ENCODE results near the gene HEPHL1. TPM values are rescaled to one million over a fixed set of nuclear protein-coding genes. Genes with fewer than 3 reads are reported as not detected.

HEPHL1 gene
- total RNA-seq, 1 donor from 2014 or later, result not detected

GRCh38 chr11:94028436-94028835 is 7.3 kb downstream of the HEPHL1 start:
- TF ChIP-seq, protein P1, sequence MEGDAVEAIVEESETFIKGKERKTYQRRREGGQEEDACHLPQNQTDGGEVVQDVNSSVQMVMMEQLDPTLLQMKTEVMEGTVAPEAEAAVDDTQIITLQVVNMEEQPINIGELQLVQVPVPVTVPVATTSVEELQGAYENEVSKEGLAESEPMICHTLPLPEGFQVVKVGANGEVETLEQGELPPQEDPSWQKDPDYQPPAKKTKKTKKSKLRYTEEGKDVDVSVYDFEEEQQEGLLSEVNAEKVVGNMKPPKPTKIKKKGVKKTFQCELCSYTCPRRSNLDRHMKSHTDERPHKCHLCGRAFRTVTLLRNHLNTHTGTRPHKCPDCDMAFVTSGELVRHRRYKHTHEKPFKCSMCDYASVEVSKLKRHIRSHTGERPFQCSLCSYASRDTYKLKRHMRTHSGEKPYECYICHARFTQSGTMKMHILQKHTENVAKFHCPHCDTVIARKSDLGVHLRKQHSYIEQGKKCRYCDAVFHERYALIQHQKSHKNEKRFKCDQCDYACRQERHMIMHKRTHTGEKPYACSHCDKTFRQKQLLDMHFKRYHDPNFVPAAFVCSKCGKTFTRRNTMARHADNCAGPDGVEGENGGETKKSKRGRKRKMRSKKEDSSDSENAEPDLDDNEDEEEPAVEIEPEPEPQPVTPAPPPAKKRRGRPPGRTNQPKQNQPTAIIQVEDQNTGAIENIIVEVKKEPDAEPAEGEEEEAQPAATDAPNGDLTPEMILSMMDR (IDR thresholded peaks at IDR 0.05), result no peak
- no peaks in the 10 kb centered on the region for H3K4me1 Mint-ChIP-seq (ENCODE audit: low read depth)
- no peaks in the 10 kb centered on the region for H3K36me3 Mint-ChIP-seq (ENCODE audit: low read depth)
- H3K27me3 Mint-ChIP-seq (ENCODE audit: low read depth), result no peaks in the 10 kb centered on the region
- H3K9me3 Mint-ChIP-seq (ENCODE audit: low read depth), result peaks cover 14% of the 10 kb centered on the region
- no peak overlapping the region for H3K4me3 Mint-ChIP-seq (ENCODE audit: unreplicated experiment)
- DNase-seq (ENCODE audit: low spot score), result no peak
- no peak overlapping the region for H3K27ac Mint-ChIP-seq (ENCODE audit: unreplicated experiment)

DNA sequence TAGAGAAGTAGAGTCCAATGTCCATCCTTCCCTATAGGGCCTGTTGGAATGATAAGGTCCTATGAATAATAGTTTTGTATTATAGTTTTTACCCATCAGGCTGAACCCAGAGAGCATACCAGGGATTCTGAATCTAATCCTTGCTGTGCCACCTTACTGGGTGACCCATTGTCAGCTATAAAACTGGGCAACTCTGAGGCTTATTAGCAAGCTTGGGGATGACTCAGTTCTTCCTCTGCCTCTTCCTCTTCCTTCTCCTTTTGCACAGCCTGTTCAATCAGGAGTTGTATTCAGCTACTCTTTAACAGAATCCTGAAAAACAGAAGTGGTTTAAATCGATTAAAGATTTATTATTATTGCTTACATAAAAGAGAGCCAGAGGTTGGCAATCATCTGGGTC is 8.9 kb downstream of the HEPHL1 start:
- TF ChIP-seq, protein P1 (IDR thresholded peaks at IDR 0.05), result no peak
- Mint-ChIP-seq H3K9me3 (ENCODE audit: low read depth) (peaks cover 14% of the 10 kb centered on the region), H3K27me3 (ENCODE audit: low read depth) (no peaks in the 10 kb centered on the region), H3K27ac (ENCODE audit: unreplicated experiment) (no peak overlapping the region), H3K4me1 (ENCODE audit: low read depth) (no peaks in the 10 kb centered on the region), H3K36me3 (ENCODE audit: low read depth) (no peaks in the 10 kb centered on the region), H3K4me3 (ENCODE audit: unreplicated experiment) (no peak overlapping the region)
- no peak for DNase-seq (ENCODE audit: low spot score)

- Mint-ChIP-seq H3K27me3 (ENCODE audit: low read depth) (no peaks in the 10 kb centered on the region), H3K4me1 (ENCODE audit: low read depth) (no peaks in the 10 kb centered on the region), H3K4me3 (ENCODE audit: unreplicated experiment) (no peak overlapping the region), H3K36me3 (ENCODE audit: low read depth) (no peaks in the 10 kb centered on the region), H3K27ac (ENCODE audit: unreplicated experiment) (no peak overlapping the region), H3K9me3 (ENCODE audit: low read depth) (peaks cover 11% of the 10 kb centered on the region)
- DNase-seq (ENCODE audit: low spot score), result no peak
- TF ChIP-seq, protein P1 (IDR thresholded peaks at IDR 0.05), result no peak
Measured at GRCh38 chr11:94031625-94032024, 10.5 kb downstream of the HEPHL1 start.

DNA sequence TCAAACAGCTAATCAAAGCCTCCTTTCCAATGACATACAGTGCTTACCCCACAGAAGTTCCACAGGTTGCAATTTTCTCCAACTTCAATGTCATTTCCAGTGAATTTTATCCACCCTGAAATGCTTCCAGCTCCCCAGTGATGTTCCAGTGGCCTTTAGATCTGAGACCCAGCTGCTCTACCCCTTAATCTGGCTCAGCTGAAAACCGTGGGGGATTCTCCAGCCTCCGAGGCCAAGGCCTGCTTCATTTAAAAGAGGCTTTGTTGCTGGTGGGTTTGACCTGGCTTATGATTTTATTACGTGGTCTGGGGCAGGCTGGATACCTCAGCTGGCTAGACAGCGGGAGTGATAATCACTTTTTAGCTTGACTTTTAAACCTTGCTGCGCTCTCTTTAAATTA is 10.9 kb downstream of the HEPHL1 start:
- Mint-ChIP-seq H3K9me3 (ENCODE audit: low read depth) (peaks cover 6% of the 10 kb centered on the region), H3K27ac (ENCODE audit: unreplicated experiment) (no peak overlapping the region), H3K36me3 (ENCODE audit: low read depth) (no peaks in the 10 kb centered on the region), H3K4me1 (ENCODE audit: low read depth) (no peaks in the 10 kb centered on the region), H3K27me3 (ENCODE audit: low read depth) (no peaks in the 10 kb centered on the region), H3K4me3 (ENCODE audit: unreplicated experiment) (no peak overlapping the region)
- TF ChIP-seq, protein P1 (IDR thresholded peaks at IDR 0.05), result no peak
- DNase-seq (ENCODE audit: low spot score), result no peak

- Mint-ChIP-seq H3K36me3 (ENCODE audit: low read depth) (no peaks in the 10 kb centered on the region), H3K27ac (ENCODE audit: unreplicated experiment) (no peak overlapping the region), H3K4me1 (ENCODE audit: low read depth) (no peaks in the 10 kb centered on the region), H3K27me3 (ENCODE audit: low read depth) (no peaks in the 10 kb centered on the region), H3K4me3 (ENCODE audit: unreplicated experiment) (no peak overlapping the region), H3K9me3 (ENCODE audit: low read depth) (peaks cover 3% of the 10 kb centered on the region)
- TF ChIP-seq, protein P1 (IDR thresholded peaks at IDR 0.05), result no peak
- no peak for DNase-seq (ENCODE audit: low spot score)
Measured at GRCh38 chr11:94032725-94033124, 11.6 kb downstream of the HEPHL1 start.

Measured in chondrocyte (in vitro differentiated cells).